SK-N-SH (cell line): ENCODE measurements around the gene LEFTY1. TPM values are rescaled to one million over a fixed set of nuclear protein-coding genes. Genes with fewer than 3 reads are reported as not detected.

Source experiments
- CTCF ChIA-PET: fragments of 300-600, 350-600 bp; formaldehyde crosslinking; extraction: SDS; loops from one replicate; lab custom pipeline; 2021; lab: Yijun Ruan, JAX
- POLR2A ChIA-PET: fragments of 350-600 bp; sonication (Branson Sonifier 250); formaldehyde crosslinking; extraction: SDS; loops from one replicate; lab custom pipeline; 2020; ENCODE audit warnings: antibody characterized with exemption, inconsistent platforms; lab: Yijun Ruan, JAX
- DNase-seq: peaks from one replicate; pipeline ENCODE4 v3.0.0; 2012
- H2AFZ ChIP-seq: fragments of 200-600 bp; sonication (generic); 2 replicates; pipeline ENCODE4 v1.8.1; 2016; ENCODE audit warnings: antibody characterized with exemption, mild to moderate bottlenecking, low read depth
- H3F3A ChIP-seq: fragments of 200-600 bp; sonication (generic); replicated peaks from 2 replicates; pipeline ENCODE3; 2016; ENCODE audit warnings: antibody characterized with exemption, mild to moderate bottlenecking; ENCODE audit not compliant: insufficient read depth
- H3K27ac ChIP-seq, 2 experiments: fragments of 200-500 bp in 1 of 2; fragments of 200-600 bp in 1 of 2; sonication (Bioruptor generic) in 1 of 2; sonication (generic), shearing (Covaris generic) in 1 of 2; 2 replicates each; pipeline versions ENCODE4 v1.5.1 to v1.6.1; 2014 to 2016; ENCODE audit warnings: low read depth in 2 of 2, inconsistent platforms in 1 of 2, low read length in 1 of 2, mild to moderate bottlenecking in 1 of 2, mixed read lengths in 1 of 2
- H3K27me3 ChIP-seq: fragments of 200-600 bp; sonication (generic), shearing (Covaris generic); 2 replicates; pipeline ENCODE4 v1.6.1; 2016; ENCODE audit warnings: mixed run types; ENCODE audit not compliant: insufficient read depth
- H3K36me3 ChIP-seq, 2 experiments: fragments of 200-500 bp in 1 of 2; fragments of 200-600 bp in 1 of 2; sonication (Bioruptor generic) in 1 of 2; sonication (generic) in 1 of 2; replicated peaks in 1 of 2; 2 replicates each; pipeline versions ENCODE3 to v1.5.1; 2014 to 2016; ENCODE audit warnings: low read length in 1 of 2, mild to moderate bottlenecking in 1 of 2; ENCODE audit not compliant: insufficient read depth in 2 of 2, control insufficient read depth in 1 of 2
- H3K4me1 ChIP-seq, 2 experiments: fragments of 200-500 bp in 1 of 2; fragments of 200-600 bp in 1 of 2; sonication (Bioruptor generic) in 1 of 2; sonication (generic), shearing (Covaris generic) in 1 of 2; 2 replicates each; pipeline versions ENCODE4 v1.5.1 to v1.6.1; 2014 to 2016; ENCODE audit warnings: low read depth in 1 of 2, low read length in 1 of 2, mixed run types in 1 of 2; ENCODE audit not compliant: insufficient read depth in 2 of 2, control insufficient read depth in 1 of 2
- H3K4me2 ChIP-seq: fragments of 200-600 bp; sonication (generic), shearing (Covaris generic); 2 replicates; pipeline ENCODE4 v1.6.1; 2017; ENCODE audit warnings: mixed run types
- H3K4me3 ChIP-seq, 2 experiments: fragments of 200-500 bp in 1 of 2; fragments of 200-600 bp in 1 of 2; sonication (Bioruptor generic) in 1 of 2; sonication (generic), shearing (Covaris generic) in 1 of 2; 2 replicates each; pipeline versions ENCODE4 v1.5.1 to v1.8.1; 2014 to 2016; ENCODE audit warnings: low read depth in 2 of 2, inconsistent platforms in 1 of 2, low read length in 1 of 2, mild to moderate bottlenecking in 1 of 2, mixed read lengths in 1 of 2, moderate library complexity in 1 of 2
- H3K79me2 ChIP-seq: fragments of 200-600 bp; sonication (generic); 2 replicates; pipeline ENCODE4 v1.8.1; 2017; ENCODE audit warnings: mild to moderate bottlenecking; ENCODE audit not compliant: insufficient read depth
- H3K9ac ChIP-seq: fragments of 200-600 bp; sonication (generic); 2 replicates; pipeline ENCODE4 v1.6.1; 2017; ENCODE audit warnings: mixed run types
- H3K9me2 ChIP-seq: fragments of 200-600 bp; sonication (generic); 2 replicates; pipeline ENCODE4 v1.6.1; 2017; ENCODE audit warnings: mixed run types
- H3K9me3 ChIP-seq: fragments of 200-600 bp; sonication (generic); 2 replicates; pipeline ENCODE4 v1.6.1; 2017; ENCODE audit warnings: mixed run types, mild to moderate bottlenecking, moderate library complexity
- H4K20me1 ChIP-seq: fragments of 200-600 bp; sonication (generic); 2 replicates; pipeline ENCODE4 v1.6.1; 2017; ENCODE audit warnings: mild to moderate bottlenecking, mixed run types; ENCODE audit not compliant: insufficient read depth
- GATA2 ChIP-seq: sonication (generic); formaldehyde crosslinking; IDR thresholded peaks from 2 replicates; pipeline ENCODE4 v1.5.0; 2020; ENCODE audit warnings: mild to moderate bottlenecking, missing genetic modification reagents
- MEF2A ChIP-seq: IDR thresholded peaks from 2 replicates; pipeline ENCODE4 v1.4.0; 2012; ENCODE audit warnings: low read depth, borderline replicate concordance
- NFIC ChIP-seq: IDR thresholded peaks from 2 replicates; pipeline ENCODE4 v1.4.0; 2012; ENCODE audit warnings: borderline replicate concordance
- NRF1 ChIP-seq: IDR thresholded peaks from 2 replicates; pipeline ENCODE4 v1.6.1; 2012; ENCODE audit warnings: low read depth, mild to moderate bottlenecking, low read length
- RAD21 ChIP-seq: IDR thresholded peaks from 2 replicates; pipeline ENCODE4 v1.6.1; 2012; ENCODE audit warnings: mild to moderate bottlenecking, low read length
- SIN3A ChIP-seq: IDR thresholded peaks from 2 replicates; pipeline ENCODE4 v1.6.1; 2012; ENCODE audit warnings: low read depth, mild to moderate bottlenecking, low read length, moderate library complexity, borderline replicate concordance
- TCF12 ChIP-seq: IDR thresholded peaks from 2 replicates; pipeline ENCODE4 v1.4.0; 2012
- ZBTB33 ChIP-seq: IDR thresholded peaks from 2 replicates; pipeline ENCODE4 v1.4.0; 2012; ENCODE audit warnings: low read depth, borderline replicate concordance
- WGBS: methylation state at CpG from one replicate; pipeline ENCODE4 v1.1.6; 2017; ENCODE audit warnings: low lambda C conversion rate; 5-methylcytosine and 5-hydroxymethylcytosine counted together
- polyA plus RNA-seq, 3 experiments: library from polyadenylated mRNA; depleted of rRNA; stranded (reverse); fragments of >200 nt; gene quantifications; 2 replicates each; pipeline ENCODE4 v1.2.3, GENCODE V29; 2012
- TF ChIP-seq, protein P1 (sequence below): IDR thresholded peaks from 2 replicates; pipeline ENCODE4 v1.6.1; 2012; ENCODE audit warnings: mild to moderate bottlenecking, low read depth, low read length, moderate library complexity

LEFTY1 gene
- polyA plus RNA-seq, 1 of the 3 experiments (the other 2 are of a cell fraction), result 0.07 TPM

DNA sequence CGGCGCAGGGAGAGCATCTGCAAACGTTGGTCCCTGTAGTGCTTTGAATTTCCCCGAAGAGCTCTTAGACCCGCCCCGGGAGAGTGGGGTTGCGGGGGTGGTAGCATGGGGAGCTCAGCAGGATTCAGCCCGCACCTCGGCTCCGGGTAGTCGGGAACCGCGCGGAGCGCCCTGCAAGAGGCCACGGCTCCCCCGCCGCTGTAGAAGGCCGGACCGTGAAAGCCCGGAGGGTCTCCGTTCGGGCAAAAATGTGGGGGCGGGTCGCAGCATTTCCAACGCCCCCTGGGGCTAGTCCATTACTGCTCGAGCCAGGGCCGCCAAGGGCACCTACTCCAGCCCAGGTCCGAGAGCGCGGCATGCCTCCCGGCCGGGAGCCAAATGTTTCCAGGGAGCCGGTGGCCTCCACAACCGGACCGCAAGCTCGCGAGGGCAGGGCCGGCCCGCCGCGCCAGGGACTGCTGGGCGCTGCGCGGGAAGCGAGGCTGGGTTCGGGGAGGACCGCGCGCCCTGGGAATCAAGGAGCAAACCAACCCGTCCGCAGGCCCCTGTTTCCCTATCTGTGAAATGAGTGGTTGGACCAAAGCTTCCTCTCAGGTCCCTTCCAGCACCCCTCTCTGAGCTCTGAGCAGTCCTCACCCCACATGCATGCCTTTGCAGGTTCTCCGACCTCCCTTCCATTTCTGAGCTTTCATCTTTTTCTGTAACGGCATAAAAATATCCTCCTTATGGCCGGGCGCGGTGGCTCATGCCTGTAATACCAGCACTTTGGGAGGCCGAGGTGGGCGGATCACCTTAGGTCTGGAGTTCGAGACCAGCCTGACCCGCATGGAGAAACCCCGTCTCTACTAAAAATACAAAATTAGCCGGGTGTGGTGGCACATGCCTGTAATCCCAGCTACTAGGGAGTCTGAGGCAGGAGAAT lies 6.0 kb downstream of the LEFTY1 start:
- no peaks in the 10 kb centered on the region for H3K27me3 ChIP-seq
- CTCF ChIA-PET, result interaction anchor here (0.8 to 3.9 kb wide), 8 partner anchors 11 to 408 kb away, joined by 3 to 21 read pairs (median 5); partner anchors contain the start of gene SRP9
- peak overlapping the region; percentile 94 for H3K4me2 ChIP-seq
- H3K27ac ChIP-seq, result peak overlapping the region; percentile 46 to 56
- peaks cover 4% of the 10 kb centered on the region for H3F3A ChIP-seq
- H3K9me2 ChIP-seq, result no peaks in the 10 kb centered on the region
- no peaks in the 10 kb centered on the region for H4K20me1 ChIP-seq
- H3K4me3 ChIP-seq, result peak overlapping the region; percentile 78 to 89
- 29% methylated on average over 34 of the region's 63 CpGs for WGBS
- POLR2A ChIA-PET, result interaction anchor here (0.8 to 2.7 kb wide), 3 partner anchors 21 to 105 kb away, joined by 4 to 7 read pairs (median 4); partner anchors contain the start of gene SRP9
- no peaks in the 10 kb centered on the region for H3K36me3 ChIP-seq
- peak overlapping the region; percentile 96 for H2AFZ ChIP-seq
- H3K9ac ChIP-seq, result peak overlapping the region; percentile 85
- H3K79me2 ChIP-seq, result peaks cover 7% of the 10 kb centered on the region; the same call in 1 of the 2 replicates
- TF ChIP-seq NRF1 (no peak), MEF2A (no peak), TCF12 (no peak), RAD21 (no peak), GATA2 (CRISPR knock-in tag) (no peak), ZBTB33 (no peak), SIN3A (peak; percentile 43; the same call in 1 of the 2 replicates), NFIC (peak; percentile 27; the same call in 1 of the 2 replicates)
- TF ChIP-seq, protein P1, sequence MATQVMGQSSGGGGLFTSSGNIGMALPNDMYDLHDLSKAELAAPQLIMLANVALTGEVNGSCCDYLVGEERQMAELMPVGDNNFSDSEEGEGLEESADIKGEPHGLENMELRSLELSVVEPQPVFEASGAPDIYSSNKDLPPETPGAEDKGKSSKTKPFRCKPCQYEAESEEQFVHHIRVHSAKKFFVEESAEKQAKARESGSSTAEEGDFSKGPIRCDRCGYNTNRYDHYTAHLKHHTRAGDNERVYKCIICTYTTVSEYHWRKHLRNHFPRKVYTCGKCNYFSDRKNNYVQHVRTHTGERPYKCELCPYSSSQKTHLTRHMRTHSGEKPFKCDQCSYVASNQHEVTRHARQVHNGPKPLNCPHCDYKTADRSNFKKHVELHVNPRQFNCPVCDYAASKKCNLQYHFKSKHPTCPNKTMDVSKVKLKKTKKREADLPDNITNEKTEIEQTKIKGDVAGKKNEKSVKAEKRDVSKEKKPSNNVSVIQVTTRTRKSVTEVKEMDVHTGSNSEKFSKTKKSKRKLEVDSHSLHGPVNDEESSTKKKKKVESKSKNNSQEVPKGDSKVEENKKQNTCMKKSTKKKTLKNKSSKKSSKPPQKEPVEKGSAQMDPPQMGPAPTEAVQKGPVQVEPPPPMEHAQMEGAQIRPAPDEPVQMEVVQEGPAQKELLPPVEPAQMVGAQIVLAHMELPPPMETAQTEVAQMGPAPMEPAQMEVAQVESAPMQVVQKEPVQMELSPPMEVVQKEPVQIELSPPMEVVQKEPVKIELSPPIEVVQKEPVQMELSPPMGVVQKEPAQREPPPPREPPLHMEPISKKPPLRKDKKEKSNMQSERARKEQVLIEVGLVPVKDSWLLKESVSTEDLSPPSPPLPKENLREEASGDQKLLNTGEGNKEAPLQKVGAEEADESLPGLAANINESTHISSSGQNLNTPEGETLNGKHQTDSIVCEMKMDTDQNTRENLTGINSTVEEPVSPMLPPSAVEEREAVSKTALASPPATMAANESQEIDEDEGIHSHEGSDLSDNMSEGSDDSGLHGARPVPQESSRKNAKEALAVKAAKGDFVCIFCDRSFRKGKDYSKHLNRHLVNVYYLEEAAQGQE, result no peak
- no peaks in the 10 kb centered on the region for H3K9me3 ChIP-seq
- peak; percentile 84 for DNase-seq
- peaks cover 0 to 25% of the 10 kb centered on the region in 2 experiments; a peak in 1 of 4 replicates for H3K4me1 ChIP-seq
